CD1c-positive myeloid dendritic cell (primary cell): ENCODE measurements around the gene LSM2.
"Not testable (repeated sequence)": the region's sequence is repeated elsewhere in the genome, so short reads cannot be mapped to it uniquely, and the experiment has no call there.

ENCODE experiments used
- DNase-seq: peaks from one replicate; pipeline ENCODE4 v3.0.0-alpha.2; 2016; ENCODE audit errors: extremely low spot score

The LSM2 gene

GRCh38 chr6:31806470-31807272 lies at the start of gene LSM2:
LSM2 (minus strand) TSS chr6:31806966; CDS start chr6:31806757, 209 bp downstream.
- peak; percentile 99 for DNase-seq

- DNase-seq = not testable (repeated sequence)
Measured at GRCh38 chr6:31851980-31852718, 45.4 kb upstream of the LSM2 start.

- no peak for DNase-seq
Measured at GRCh38 chr6:31851485-31851832, 44.7 kb upstream of the LSM2 start.

- DNase-seq = no peak
Measured at GRCh38 chr6:31850765-31851484, 44.2 kb upstream of the LSM2 start.

GRCh38 chr6:31847276-31847978 lies 40.7 kb upstream of the LSM2 start:
- no peak for DNase-seq

- DNase-seq = no peak
Measured at GRCh38 chr6:31844507-31844906, 37.7 kb upstream of the LSM2 start.

GRCh38 chr6:31842053-31842452 lies 35.3 kb upstream of the LSM2 start:
- DNase-seq = no peak

- not testable (repeated sequence) for DNase-seq
Measured at GRCh38 chr6:31839779-31840126, 33.0 kb upstream of the LSM2 start.

GRCh38 chr6:31838968-31839367 lies 32.2 kb upstream of the LSM2 start:
- no peak for DNase-seq

GRCh38 chr6:31838114-31838553 lies 31.4 kb upstream of the LSM2 start:
- not testable (repeated sequence) for DNase-seq

- DNase-seq = peak; percentile 1
Measured at GRCh38 chr6:31837369-31838113, 30.8 kb upstream of the LSM2 start.

- DNase-seq = peak; percentile 65
Measured at GRCh38 chr6:31836474-31837368, 30.0 kb upstream of the LSM2 start.

- no peak for DNase-seq
Measured at GRCh38 chr6:31836047-31836473, 29.3 kb upstream of the LSM2 start.

GRCh38 chr6:31834367-31835250 lies 27.8 kb upstream of the LSM2 start:
- DNase-seq = peak; percentile 86

- peak; percentile 42 for DNase-seq
Measured at GRCh38 chr6:31831350-31832215, 24.8 kb upstream of the LSM2 start.

GRCh38 chr6:31830886-31831335 lies 24.1 kb upstream of the LSM2 start:
- no peak for DNase-seq

GRCh38 chr6:31829633-31830283 lies 23.0 kb upstream of the LSM2 start:
- DNase-seq = peak; percentile 70
